ENCODE results near the gene ARHGAP5.
"Not testable (repeated sequence)": the region's sequence is repeated elsewhere in the genome, so short reads cannot be mapped to it uniquely, and the experiment has no call there.

Gene ARHGAP5

DNA sequence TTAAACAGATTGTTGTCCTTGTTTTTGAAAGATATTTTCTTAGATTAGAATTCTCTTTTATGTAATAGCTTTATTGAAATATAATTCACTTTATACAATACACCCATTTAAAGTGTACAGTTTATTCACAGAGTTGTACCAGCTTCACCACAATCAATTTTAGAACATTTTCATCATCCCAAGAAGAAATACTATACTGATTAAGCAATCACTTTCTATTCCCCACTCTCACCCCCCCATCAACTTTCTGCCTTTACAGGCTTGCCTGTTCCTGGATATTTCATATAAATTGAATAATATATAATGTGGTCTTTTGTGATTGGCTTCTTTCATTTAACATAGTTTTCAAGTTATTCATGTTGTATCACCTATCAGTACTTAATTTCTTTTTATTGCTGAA is 44.4 kb downstream of the ARHGAP5 start:
- no peak for DNase-seq (ENCODE audit: low read depth)

GRCh38 chr14:32121948-32122347 is 44.8 kb downstream of the ARHGAP5 start:
- DNase-seq (ENCODE audit: low read depth): peak; percentile 75

- not testable (repeated sequence) for DNase-seq (ENCODE audit: low read depth)
Measured at GRCh38 chr14:32126899-32127730, 50.0 kb downstream of the ARHGAP5 start.

GRCh38 chr14:32127731-32128654 is 50.9 kb downstream of the ARHGAP5 start:
- not testable (repeated sequence) for DNase-seq (ENCODE audit: low read depth)

DNA sequence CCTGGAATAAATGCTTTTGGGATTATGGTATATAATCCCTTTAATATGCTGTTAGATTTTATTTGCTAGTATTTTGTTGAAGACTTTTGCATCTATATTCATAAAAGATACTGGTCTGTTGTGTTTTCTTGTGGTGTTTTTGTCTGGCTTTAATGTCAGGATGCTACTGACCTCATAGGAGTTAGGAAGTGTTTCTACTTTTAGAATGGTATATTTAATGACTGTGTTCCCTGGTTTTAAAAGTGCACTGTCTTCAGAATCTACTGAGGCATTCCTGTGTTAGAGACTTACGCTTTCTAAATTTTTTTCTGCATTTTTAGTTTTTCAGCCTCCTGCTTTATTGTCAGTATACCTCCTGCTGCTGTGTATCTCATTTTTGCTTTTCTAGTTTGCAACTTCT is 51.6 kb downstream of the ARHGAP5 start:
- DNase-seq (ENCODE audit: low read depth): no peak

- DNase-seq (ENCODE audit: low read depth): peak; percentile 67
Measured at GRCh38 chr14:32129124-32129523, 52.0 kb downstream of the ARHGAP5 start.

DNA sequence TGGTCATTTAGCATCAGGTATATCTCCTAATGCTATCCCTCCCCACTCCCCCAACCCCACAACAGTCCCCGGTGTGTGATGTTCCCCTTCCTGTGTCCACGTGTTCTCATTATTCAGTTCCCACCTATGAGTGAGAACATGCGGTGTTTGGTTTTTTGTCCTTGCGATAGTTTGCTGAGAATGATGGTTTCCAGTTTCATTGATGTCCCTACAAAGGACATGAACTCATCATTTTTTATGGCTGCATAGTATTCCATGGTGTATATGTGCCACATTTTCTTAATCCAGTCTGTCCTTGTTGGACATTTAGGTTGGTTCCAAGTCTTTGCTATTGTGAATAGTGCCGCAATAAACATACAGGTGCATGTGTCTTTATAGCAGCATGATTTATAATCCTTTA is 54.6 kb downstream of the ARHGAP5 start:
- not testable (repeated sequence) for DNase-seq (ENCODE audit: low read depth)

DNA sequence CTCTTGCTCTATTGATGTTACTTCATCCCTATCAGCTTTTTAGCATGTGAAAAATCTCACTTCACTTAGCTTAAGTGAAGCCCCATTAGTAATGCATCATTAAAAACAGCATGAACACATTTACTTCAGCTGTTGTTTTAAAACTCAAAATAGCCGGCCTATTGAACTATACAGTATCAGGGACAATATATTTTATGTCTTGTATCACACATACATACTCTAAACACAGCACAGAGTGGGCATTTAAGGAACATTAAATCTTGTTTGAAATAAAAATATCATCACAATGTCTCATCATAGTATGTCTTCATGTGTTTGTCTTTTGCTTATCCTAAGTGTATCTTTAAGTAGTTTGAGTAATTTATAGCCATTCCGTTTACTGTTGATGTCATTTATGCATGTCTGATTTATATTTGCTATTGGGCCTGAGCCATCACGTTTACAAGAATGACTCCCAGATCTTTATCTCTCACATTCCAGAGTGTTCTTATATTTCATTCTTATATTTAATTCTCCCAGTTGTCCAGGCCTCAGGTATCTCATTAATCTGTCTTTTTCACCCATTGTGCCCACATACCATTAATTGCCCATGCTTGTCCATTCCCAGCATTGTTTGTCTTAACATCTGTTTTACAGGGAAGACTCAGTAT is 57.5 kb downstream of the ARHGAP5 start:
- peak; percentile 90 for DNase-seq (ENCODE audit: low read depth)

DNA sequence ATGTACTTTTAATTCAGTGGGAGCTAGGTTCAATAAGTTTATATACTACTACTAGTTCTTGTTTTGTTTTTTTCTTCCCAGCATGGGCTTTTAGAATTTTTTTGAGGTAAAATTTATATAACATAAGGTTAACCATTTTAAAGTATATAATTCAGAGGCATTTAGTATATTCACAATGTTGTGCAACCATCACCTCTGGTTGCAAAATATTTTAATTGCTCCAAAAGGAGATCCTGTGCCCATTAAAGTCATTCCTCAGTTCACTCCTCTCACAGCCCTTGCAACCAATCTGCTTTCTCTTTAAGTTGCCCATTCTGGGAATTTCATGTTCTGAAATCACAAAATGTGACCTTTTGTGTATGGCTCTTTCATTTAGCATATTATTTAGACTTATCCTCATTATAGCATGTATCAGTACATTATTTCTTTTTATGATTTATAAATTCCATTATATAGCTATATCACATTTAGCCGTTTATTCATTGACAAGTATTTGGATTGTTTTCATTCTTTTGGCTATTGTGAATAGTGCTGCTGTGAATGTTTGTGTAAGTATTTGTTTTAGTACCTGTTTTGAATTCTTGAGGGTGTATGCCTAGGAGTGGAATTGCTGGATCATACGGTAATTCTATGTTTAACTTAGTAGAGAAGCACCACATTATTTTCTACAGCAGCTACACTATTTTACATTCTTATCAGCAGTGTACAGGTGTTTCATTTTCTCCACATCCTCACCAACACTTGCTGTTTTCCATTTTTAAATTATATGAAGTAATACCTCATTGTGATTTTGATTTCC is 59.1 kb downstream of the ARHGAP5 start:
- peak; percentile 15 for DNase-seq (ENCODE audit: low read depth)

DNA sequence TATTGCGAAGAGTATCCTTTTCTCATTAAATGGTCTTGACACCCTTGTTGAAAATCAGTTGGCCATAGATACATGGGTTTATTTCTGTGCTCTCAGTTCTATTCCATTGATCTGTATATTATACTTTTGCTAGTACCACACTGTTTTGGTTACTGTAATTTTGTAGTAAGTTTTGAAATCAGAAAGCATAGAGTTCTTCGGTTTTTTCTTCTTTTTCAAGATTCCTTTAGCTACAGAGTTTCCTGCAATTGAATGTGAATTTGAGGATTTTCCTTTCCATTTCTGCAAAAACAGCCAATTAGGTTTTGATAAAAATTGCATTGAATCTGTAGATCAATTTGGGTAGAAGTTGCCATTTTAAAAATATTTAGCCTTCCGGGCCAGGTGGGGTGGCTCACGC is 60.2 kb downstream of the ARHGAP5 start:
- no peak for DNase-seq (ENCODE audit: low read depth)

- no peak for DNase-seq (ENCODE audit: low read depth)
Measured at GRCh38 chr14:32137892-32138291, 60.8 kb downstream of the ARHGAP5 start.

DNA sequence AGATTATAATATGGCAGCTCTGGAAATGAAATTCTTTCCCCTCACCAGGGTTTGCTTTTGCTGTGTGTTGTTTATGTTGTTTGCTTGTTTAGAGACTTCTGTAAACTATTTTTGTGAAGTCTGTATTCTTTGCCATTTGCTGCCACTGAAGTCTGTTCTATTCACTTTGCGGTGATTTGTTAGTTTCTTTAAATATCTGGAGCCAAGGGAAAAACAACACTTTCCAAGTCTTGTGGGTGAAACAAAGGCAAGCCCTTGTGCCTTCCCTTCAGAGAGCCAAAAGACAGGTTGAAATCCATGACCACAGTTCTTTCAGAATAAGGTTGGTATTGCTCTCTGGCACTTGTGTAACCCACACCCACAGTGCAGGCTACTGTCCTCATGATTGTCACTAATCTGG is 65.2 kb downstream of the ARHGAP5 start:
- no peak for DNase-seq (ENCODE audit: low read depth)

DNA sequence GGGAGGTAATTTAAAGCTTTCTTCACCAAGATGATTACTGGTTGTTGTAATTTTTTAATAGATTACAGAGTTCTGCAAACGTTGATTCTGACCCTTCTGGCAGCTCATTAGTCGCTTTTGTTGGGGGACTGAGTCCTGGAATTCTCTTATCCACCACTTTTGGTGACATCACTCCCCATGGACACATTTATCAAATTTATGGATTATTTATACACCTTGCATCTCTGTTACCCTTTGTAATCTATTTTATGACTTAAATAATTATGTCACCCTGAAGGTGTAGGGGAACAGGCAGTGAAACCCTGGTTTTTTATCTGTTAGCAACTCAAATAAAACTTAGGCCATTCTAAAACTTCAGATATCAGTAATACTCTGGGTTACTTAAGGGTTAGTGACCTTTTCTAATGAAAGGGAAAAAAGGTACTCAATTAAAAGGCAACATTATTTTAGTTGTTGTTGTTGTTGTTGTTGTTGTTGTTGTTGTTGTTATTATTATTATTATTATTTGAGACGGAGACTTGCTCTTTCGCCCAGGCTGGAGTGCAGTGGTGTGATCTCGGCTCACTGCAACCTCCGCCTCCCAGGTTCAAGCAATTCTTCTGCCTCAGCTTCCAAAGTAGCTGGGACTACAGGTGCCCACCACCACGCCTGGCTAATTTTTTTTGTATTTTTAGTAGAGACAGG is 65.8 kb downstream of the ARHGAP5 start:
- DNase-seq (ENCODE audit: low read depth): no peak

- DNase-seq (ENCODE audit: low read depth): no peak
Measured at GRCh38 chr14:32150392-32150791, 73.3 kb downstream of the ARHGAP5 start.

- no peak for DNase-seq (ENCODE audit: low read depth)
Measured at GRCh38 chr14:32166029-32166428, 88.9 kb downstream of the ARHGAP5 start.

DNA sequence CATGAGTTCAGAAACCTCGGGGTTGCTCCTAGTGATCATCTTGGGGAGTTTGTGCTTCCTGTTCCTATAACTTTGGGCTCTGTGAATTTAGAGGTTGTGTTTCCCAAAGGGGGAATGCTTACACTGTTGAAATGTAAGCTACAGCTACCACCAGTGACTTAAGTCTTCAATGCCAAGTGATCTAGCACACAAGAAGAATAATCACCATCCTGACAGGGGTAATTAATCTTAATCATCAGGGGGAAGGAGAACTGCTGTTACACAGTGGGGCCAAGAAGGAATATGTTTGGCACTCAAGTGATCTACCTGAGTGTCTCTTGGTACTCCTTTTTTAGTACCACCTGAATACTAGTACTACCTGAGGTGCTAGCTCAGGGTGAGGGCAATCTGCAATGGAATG is 89.8 kb downstream of the ARHGAP5 start:
- DNase-seq (ENCODE audit: low read depth): no peak

GRCh38 chr14:32167907-32168306 is 90.8 kb downstream of the ARHGAP5 start:
- DNase-seq (ENCODE audit: low read depth): no peak

DNA sequence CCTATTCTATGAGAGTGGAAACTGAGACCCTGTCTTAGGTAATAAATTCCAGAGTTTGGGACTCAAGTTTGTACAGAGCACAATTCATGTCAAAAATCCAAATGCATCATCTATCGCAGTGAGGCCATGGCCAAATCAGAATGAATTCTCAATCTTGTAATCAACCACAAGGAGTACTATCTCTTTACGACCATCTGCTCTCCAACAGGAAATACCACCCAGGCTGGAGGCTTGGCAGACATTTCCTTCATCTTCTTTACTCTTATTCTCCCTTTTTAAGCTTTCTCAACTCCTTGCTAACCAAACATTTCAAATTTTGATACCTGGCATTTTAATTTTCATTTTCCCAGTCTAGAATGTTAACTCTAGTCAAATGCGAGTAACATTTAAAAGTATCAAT is 92.1 kb downstream of the ARHGAP5 start:
- DNase-seq (ENCODE audit: low read depth): peak; percentile 19

DNA sequence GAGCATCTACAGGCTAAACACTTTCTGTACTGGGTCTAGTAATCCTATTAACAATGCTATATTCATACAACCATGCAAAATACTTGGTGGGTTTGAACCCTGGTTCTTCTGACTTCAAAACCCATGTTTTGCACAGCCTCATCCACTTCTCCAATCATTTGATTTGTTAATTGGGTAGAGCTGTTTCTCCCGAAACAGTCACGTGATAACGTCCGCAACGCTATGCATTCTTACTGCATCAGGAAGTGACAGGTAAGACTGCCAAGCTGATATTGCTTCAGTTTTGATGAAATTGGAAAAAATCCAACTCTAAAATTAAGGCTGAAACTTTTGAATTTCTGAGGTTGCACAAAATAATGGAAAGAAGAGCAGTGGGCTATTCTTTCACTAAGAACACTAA is 94.4 kb downstream of the ARHGAP5 start:
- no peak for DNase-seq (ENCODE audit: low read depth)

DNA sequence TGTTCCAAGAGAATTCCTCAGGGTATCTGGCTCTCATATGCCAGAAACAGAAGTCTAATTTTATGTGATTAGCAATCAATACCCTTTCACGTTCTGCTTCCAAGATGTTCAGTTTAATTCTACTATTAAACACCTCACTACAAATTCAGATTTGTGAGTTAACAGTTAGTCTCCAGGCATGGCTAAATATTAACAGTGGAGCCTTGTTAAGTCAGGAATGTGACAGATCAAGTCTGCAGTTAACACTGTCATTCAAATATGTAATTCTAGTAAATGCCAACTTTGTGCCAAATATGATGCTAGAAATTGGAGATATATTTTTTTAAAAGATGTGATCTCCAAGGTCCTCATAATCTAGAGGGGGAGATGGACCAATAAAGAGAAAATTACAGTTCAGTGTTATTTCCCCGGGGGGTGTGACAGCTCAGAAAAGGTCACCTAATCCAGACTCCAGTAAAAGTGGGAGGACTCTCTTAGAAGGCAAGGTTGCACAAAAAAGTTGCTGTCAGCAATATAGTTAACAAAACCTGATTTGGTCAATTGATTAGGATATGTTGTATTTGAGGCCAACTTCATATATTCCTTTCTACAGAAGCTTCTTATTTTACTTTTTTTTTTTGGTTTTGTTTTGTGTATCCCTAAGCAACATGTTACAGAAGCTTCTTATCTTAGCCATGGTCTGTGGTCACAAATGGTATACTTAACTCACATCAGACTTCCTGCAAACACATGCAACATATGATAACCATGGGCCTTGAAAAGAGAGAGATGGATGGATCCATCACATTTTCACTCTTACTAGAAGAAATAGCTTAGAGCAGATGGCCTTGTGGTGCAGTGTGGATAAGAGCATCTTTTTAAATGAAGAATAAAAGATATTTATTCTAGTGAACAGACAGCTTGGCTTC is 106.3 kb downstream of the ARHGAP5 start:
- DNase-seq (ENCODE audit: low read depth): no peak

Data from EH (cell line).